OCI-LY1 (cell line): ENCODE data around the gene BLOC1S6.

ENCODE experiments used
- EZH2 ChIP-seq: fragments of 200-600 bp; sonication (generic), shearing (Covaris generic); IDR thresholded peaks from 2 replicates; pipeline ENCODE4 v1.8.0; 2017; ENCODE audit warnings: borderline replicate concordance, mixed run types, mild to moderate bottlenecking, antibody characterized with exemption, low read length, moderate library complexity, mixed read lengths
- TF ChIP-seq, protein P1 (sequence below): fragments of 200-600 bp; sonication (generic), shearing (Covaris generic); IDR thresholded peaks from 2 replicates; pipeline ENCODE4 v1.5.1; 2017; ENCODE audit warnings: mild to moderate bottlenecking, antibody characterized with exemption, low read length, moderate library complexity, mixed read lengths

GRCh38 chr15:45637141-45637540 is 50.0 kb downstream of the BLOC1S6 start:
- no peak for TF ChIP-seq EZH2
- TF ChIP-seq, protein P1, sequence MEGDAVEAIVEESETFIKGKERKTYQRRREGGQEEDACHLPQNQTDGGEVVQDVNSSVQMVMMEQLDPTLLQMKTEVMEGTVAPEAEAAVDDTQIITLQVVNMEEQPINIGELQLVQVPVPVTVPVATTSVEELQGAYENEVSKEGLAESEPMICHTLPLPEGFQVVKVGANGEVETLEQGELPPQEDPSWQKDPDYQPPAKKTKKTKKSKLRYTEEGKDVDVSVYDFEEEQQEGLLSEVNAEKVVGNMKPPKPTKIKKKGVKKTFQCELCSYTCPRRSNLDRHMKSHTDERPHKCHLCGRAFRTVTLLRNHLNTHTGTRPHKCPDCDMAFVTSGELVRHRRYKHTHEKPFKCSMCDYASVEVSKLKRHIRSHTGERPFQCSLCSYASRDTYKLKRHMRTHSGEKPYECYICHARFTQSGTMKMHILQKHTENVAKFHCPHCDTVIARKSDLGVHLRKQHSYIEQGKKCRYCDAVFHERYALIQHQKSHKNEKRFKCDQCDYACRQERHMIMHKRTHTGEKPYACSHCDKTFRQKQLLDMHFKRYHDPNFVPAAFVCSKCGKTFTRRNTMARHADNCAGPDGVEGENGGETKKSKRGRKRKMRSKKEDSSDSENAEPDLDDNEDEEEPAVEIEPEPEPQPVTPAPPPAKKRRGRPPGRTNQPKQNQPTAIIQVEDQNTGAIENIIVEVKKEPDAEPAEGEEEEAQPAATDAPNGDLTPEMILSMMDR = no peak
